Sigmoid colon (tissue), 7 donors: ENCODE results near the gene HS1BP3. TPM values are rescaled to one million over a fixed set of nuclear protein-coding genes. Genes with fewer than 3 reads are reported as not detected.

Experiments
- DNase-seq: peaks from one replicate; pipeline ENCODE4 v3.0.0-alpha.2; 2019
- H3K27ac ChIP-seq, 4 donors: fragments of 200-600 bp; sonication (generic); one replicate each; pipeline ENCODE4 v1.5.1; 2016 to 2019; ENCODE audit warnings: mild to moderate bottlenecking in 1 of 4
- H3K27me3 ChIP-seq, 3 donors: fragments of 200-600 bp; sonication (generic); one replicate each; pipeline ENCODE4 v1.5.1; 2019; ENCODE audit warnings: mild to moderate bottlenecking in 1 of 3
- H3K36me3 ChIP-seq, 4 donors: fragments of 200-600 bp; sonication (generic); one replicate each; pipeline ENCODE4 v1.5.1; 2016 to 2019
- H3K4me1 ChIP-seq, 4 donors: fragments of 200-600 bp; sonication (generic); one replicate each; pipeline ENCODE4 v1.5.1; 2017 to 2019
- H3K4me3 ChIP-seq, 4 donors: fragments of 200-600 bp; sonication (generic); one replicate each; pipeline ENCODE4 v1.5.1; 2017 to 2019; ENCODE audit warnings: mild to moderate bottlenecking in 2 of 4, moderate library complexity in 1 of 4
- H3K9me3 ChIP-seq, 4 donors: fragments of 200-600 bp in 3 of 4; sonication (generic) in 3 of 4; one replicate each; pipeline versions ENCODE4 v1.5.1 to v1.6.1; 2013 to 2019
- EP300 ChIP-seq, 4 donors: sonication (generic); formaldehyde crosslinking; IDR thresholded peaks; one replicate each; pipeline ENCODE4 v1.6.1; 2017; ENCODE audit warnings: antibody characterized with exemption in 4 of 4
- POLR2A ChIP-seq, 2 donors: fragments of 450-650 bp; IDR thresholded peaks; one replicate each; pipeline ENCODE4 v1.6.1; 2016; ENCODE audit warnings: antibody characterized with exemption in 2 of 2, mild to moderate bottlenecking in 2 of 2, moderate library complexity in 2 of 2
- POLR2AphosphoS5 ChIP-seq, 4 donors: sonication (generic); formaldehyde crosslinking; IDR thresholded peaks; one replicate each; pipeline ENCODE4 v1.6.1; 2017; ENCODE audit warnings: antibody characterized with exemption in 4 of 4
- WGBS, 2 donors: extraction: QIAGEN DNeasy Blood & Tissue Kit; methylation state at CpG; one replicate each; pipeline ENCODE4 v1.1.7; 2013; 5-methylcytosine and 5-hydroxymethylcytosine counted together
- intact Hi-C: fragments of 100-400 bp; cut with DNase I; formaldehyde crosslinking; loops from one replicate; pipeline ENCODE4 v1.15.1; 2023
- polyA plus RNA-seq, 3 donors: library from polyadenylated mRNA; stranded (reverse); fragments of 200-250 nt; gene quantifications; one replicate each; pipeline ENCODE4 v1.2.3, GENCODE V29; 2013
- total RNA-seq, 4 donors: library from RNA; depleted of rRNA; stranded (reverse); fragments of >200 nt; gene quantifications; one replicate each; pipeline ENCODE4 v1.1.0, GENCODE V29; 2016
- TF ChIP-seq, protein P1 (sequence below), 4 experiments: fragments of 450-650 bp in 3 of 4; fragments of 200-600 bp in 1 of 4; IDR thresholded peaks; one replicate each; pipeline ENCODE4 v1.5.1; 2016 to 2019; ENCODE audit warnings: antibody characterized with exemption in 4 of 4, mild to moderate bottlenecking in 3 of 4, moderate library complexity in 2 of 4
- donor health status: healthy with polysubstance abuse.
- donor health status: Bipolar disorder and iron deficiency.
- donor health status: healthy.

HS1BP3 gene
- total and polyA plus RNA-seq, 7 donors, result 25.2 to 54.6 (median 32.6) TPM

DNA sequence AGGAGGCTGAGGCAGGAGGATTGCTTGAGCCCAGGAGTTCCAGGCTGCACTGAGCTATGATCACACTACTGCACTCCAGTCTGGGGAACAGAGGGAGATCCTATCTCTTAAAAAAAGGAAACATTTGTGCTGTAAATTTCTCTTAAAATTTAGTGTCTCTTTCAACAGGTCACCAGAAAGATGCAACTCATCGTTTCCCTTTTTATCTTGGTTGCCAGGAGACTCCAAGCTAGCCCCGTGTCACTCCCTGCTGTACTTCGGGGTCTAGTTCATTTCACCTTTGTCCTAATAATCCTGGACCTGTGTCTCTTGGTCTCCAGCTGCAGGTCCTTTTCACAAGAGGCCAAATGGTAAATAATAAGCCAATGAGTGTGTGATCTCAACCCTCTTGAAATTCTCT lies 7.1 kb downstream of the HS1BP3 start:
- no peaks in the 10 kb centered on the region for H3K9me3 ChIP-seq
- peaks cover 0 to 62% (median 56%) of the 10 kb centered on the region in 4 donors for H3K4me1 ChIP-seq
- WGBS, 2 donors, result 76 to 81% methylated on average over 3 of the region's 3 CpGs
- no peak for TF ChIP-seq EP300 (IDR thresholded peaks at IDR 0.05)
- no peak for DNase-seq
- intact Hi-C loops, result loop anchor here (2.0 to 10.0 kb wide), 3 partner anchors 247 to 509 kb away; no protein-coding TSS in a partner anchor
- H3K27me3 ChIP-seq, result no peaks in the 10 kb centered on the region
- peaks cover 5 to 53% (median 21%) of the 10 kb centered on the region in 4 donors for H3K36me3 ChIP-seq
- no peak overlapping the region for H3K4me3 ChIP-seq
- peak overlapping the region in 3 of 4 donors; percentile 20 to 97 (median 95) for H3K27ac ChIP-seq

- Histone ChIP-seq H3K27ac (peak overlapping the region; percentile 92 to 97 (median 94)), H3K4me3 (no peak overlapping the region), H3K27me3 (no peaks in the 10 kb centered on the region), H3K4me1 (peaks cover 0 to 62% (median 56%) of the 10 kb centered on the region in 4 donors), H3K9me3 (no peaks in the 10 kb centered on the region), H3K36me3 (peaks cover 5 to 53% (median 23%) of the 10 kb centered on the region in 4 donors)
- no peak for DNase-seq
- TF ChIP-seq POLR2AphosphoS5 (IDR thresholded peaks at IDR 0.05) (no peak), POLR2A (IDR thresholded peaks at IDR 0.05) (no peak), EP300 (IDR thresholded peaks at IDR 0.05) (no peak)
- TF ChIP-seq, protein P1, sequence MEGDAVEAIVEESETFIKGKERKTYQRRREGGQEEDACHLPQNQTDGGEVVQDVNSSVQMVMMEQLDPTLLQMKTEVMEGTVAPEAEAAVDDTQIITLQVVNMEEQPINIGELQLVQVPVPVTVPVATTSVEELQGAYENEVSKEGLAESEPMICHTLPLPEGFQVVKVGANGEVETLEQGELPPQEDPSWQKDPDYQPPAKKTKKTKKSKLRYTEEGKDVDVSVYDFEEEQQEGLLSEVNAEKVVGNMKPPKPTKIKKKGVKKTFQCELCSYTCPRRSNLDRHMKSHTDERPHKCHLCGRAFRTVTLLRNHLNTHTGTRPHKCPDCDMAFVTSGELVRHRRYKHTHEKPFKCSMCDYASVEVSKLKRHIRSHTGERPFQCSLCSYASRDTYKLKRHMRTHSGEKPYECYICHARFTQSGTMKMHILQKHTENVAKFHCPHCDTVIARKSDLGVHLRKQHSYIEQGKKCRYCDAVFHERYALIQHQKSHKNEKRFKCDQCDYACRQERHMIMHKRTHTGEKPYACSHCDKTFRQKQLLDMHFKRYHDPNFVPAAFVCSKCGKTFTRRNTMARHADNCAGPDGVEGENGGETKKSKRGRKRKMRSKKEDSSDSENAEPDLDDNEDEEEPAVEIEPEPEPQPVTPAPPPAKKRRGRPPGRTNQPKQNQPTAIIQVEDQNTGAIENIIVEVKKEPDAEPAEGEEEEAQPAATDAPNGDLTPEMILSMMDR (IDR thresholded peaks at IDR 0.05), result no peak
- WGBS, 2 donors, result 97% methylated on average over 7 of the region's 7 CpGs
- intact Hi-C loops, result loop anchor here (2.0 to 10.0 kb wide), 3 partner anchors 246 to 508 kb away; no protein-coding TSS in a partner anchor
Measured at GRCh38 chr2:20643060-20643459, 7.8 kb downstream of the HS1BP3 start.

GRCh38 chr2:20642055-20642971 lies 8.6 kb downstream of the HS1BP3 start:
- no peaks in the 10 kb centered on the region for H3K9me3 ChIP-seq
- H3K27ac ChIP-seq, result peak overlapping the region; percentile 92 to 97 (median 94)
- DNase-seq, result peak; percentile 93
- TF ChIP-seq EP300 (IDR thresholded peaks at IDR 0.05) (no peak), POLR2A (IDR thresholded peaks at IDR 0.05) (no peak), POLR2AphosphoS5 (IDR thresholded peaks at IDR 0.05) (peak in 2 of 4 donors; percentile 44 to 45)
- TF ChIP-seq, protein P1 (IDR thresholded peaks at IDR 0.05), result peak; percentile 88 to 97 (median 94)
- H3K27me3 ChIP-seq, result no peaks in the 10 kb centered on the region
- intact Hi-C loops, result loop anchor here (2.0 to 10.0 kb wide), 3 partner anchors 245 to 508 kb away; no protein-coding TSS in a partner anchor
- WGBS, 2 donors, result 37 to 43% methylated on average over 26 of the region's 26 CpGs
- H3K36me3 ChIP-seq, result peaks cover 5 to 53% (median 23%) of the 10 kb centered on the region in 4 donors
- no peak overlapping the region for H3K4me3 ChIP-seq
- peaks cover 0 to 62% (median 56%) of the 10 kb centered on the region in 4 donors for H3K4me1 ChIP-seq

- peak overlapping the region; percentile 92 to 97 (median 94) for H3K27ac ChIP-seq
- H3K36me3 ChIP-seq, result peaks cover 5 to 48% (median 23%) of the 10 kb centered on the region in 4 donors
- WGBS, 2 donors, result 89% methylated on average over 23 of the region's 23 CpGs
- H3K27me3 ChIP-seq, result no peaks in the 10 kb centered on the region
- no peak for TF ChIP-seq POLR2A (IDR thresholded peaks at IDR 0.05)
- peak; percentile 47 to 90 (median 67) for TF ChIP-seq POLR2AphosphoS5 (IDR thresholded peaks at IDR 0.05)
- TF ChIP-seq, protein P1 (IDR thresholded peaks at IDR 0.05), result no peak
- peak in 2 of 4 donors; percentile 97 to 98 for TF ChIP-seq EP300 (IDR thresholded peaks at IDR 0.05)
- H3K9me3 ChIP-seq, result no peaks in the 10 kb centered on the region
- intact Hi-C loops, result loop anchor here (5.0 to 10.0 kb wide), 2 partner anchors 244 to 507 kb away; no protein-coding TSS in a partner anchor
- peak; percentile 92 for DNase-seq
- H3K4me1 ChIP-seq, result peaks cover 0 to 65% (median 61%) of the 10 kb centered on the region in 4 donors
- H3K4me3 ChIP-seq, result no peak overlapping the region
Measured at GRCh38 chr2:20641123-20641985, 9.5 kb downstream of the HS1BP3 start.
